Measurements from ENCODE around the gene SCUBE2. TPM values are rescaled to one million over a fixed set of nuclear protein-coding genes. Genes with fewer than 3 reads are reported as not detected.

Gene SCUBE2
- total and polyA plus RNA-seq, 8 donors: 1.7 to 37.1 (median 21.8) TPM

DNA sequence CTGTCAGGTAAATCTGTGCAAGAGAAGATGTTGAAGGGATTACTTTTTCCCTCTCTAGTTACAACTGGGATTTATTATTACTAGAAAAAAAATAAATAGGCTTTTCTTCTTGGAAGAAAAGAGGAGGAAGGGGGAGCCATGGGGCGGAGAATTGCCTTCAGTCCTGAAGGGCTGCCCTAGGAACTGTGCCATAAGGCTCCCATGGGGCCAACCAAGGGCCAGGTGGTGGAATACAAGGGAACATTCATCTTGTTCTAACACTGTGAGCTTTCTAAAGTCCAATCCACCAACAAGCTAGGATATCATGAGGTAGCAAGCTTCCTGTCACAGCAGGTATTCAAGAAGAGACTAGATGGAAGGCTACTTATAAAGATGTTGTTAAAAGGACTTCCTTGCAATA, 62.8 kb downstream of the SCUBE2 start:
- Histone ChIP-seq H3K4me1 (peaks cover 0 to 8% (median 3%) of the 10 kb centered on the region in 4 donors), H3K9me3 (no peaks in the 10 kb centered on the region), H3K4me3 (no peak overlapping the region), H3K27me3 (no peaks in the 10 kb centered on the region), H3K27ac (no peak overlapping the region), H3K36me3 (peaks cover 0 to 9% (median 0%) of the 10 kb centered on the region in 4 donors)
- WGBS, 5 donors: 72 to 90% (median 82%) methylated on average over 1 of the region's 1 CpG
- no peak for DNase-seq
- intact Hi-C loops (cut with DNase I; ENCODE audit: low total_unique reads): no loop called here
- TF ChIP-seq POLR2AphosphoS5 (IDR thresholded peaks at IDR 0.05) (no peak), EP300 (IDR thresholded peaks at IDR 0.05) (no peak)
- TF ChIP-seq, protein P1, sequence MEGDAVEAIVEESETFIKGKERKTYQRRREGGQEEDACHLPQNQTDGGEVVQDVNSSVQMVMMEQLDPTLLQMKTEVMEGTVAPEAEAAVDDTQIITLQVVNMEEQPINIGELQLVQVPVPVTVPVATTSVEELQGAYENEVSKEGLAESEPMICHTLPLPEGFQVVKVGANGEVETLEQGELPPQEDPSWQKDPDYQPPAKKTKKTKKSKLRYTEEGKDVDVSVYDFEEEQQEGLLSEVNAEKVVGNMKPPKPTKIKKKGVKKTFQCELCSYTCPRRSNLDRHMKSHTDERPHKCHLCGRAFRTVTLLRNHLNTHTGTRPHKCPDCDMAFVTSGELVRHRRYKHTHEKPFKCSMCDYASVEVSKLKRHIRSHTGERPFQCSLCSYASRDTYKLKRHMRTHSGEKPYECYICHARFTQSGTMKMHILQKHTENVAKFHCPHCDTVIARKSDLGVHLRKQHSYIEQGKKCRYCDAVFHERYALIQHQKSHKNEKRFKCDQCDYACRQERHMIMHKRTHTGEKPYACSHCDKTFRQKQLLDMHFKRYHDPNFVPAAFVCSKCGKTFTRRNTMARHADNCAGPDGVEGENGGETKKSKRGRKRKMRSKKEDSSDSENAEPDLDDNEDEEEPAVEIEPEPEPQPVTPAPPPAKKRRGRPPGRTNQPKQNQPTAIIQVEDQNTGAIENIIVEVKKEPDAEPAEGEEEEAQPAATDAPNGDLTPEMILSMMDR (IDR thresholded peaks at IDR 0.05): no peak

DNA sequence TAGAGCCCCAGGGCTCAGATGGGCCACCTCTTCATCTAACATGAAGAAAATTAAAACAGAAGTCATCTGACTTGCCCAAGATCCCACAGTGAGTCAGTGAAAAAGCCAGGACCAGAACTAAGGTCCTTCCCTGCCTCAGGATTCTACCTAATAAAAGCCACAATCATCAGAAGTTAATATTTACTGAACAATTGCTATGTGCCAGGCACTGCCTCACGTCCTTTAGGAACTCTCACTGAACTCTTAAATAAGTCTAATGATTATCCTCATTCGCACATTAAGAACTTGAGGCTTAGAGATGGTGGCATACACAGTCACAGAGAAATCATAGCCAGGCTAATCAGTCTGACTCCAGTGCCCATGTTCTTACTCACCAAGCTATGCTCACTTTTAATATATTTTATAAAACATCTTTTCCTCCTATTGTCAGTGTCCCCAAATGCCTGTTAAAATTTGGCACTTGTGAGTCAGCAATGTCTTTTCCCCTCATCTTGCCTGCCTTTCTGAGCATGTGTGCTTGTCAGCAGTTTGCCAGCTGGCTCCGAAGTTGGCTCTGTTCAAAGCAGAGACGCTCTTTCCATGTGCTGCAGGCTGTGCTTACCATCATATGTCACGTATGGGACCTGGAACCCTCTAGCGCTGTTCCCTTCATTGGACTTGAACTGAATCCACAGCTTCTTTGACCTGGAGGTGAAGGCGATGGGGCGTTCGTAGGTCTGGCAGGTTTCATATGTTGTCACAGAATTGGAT, 66.1 kb downstream of the SCUBE2 start:
- no peak for DNase-seq

DNA sequence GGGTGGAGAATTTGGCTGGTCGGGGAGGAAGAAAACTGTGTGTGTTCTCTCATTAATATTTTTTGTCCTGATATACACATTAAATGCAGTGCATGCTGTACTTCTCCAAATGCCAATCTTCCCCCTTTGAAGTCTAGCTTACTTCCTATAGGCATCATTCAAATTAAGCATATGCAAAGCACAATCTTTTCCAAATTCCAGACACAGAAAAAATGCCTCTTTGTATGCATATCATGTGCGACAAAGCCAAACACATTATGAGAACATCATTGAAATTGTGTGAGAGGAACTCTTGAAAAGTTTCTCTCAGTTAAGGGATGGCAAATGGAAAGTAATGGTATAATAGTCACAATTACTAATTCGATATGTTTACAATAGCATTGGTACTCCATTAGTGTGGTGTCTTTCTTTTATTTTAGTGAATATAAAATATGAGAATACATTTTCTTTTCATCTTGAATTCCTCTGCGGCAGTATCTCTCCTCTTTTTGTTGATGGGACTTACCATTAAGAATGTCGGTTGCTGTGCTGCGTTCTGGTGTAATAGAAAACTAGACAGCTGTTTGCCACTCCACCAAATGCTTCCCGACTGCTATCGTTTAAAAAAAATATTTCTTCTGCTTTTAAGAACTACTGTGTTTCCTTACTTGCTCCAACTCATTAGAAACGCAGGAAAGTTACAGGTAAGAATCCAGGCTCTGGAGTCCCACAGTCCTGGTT, 68.3 kb downstream of the SCUBE2 start:
- Histone ChIP-seq H3K4me3 (no peak overlapping the region), H3K27ac (no peak overlapping the region), H3K9me3 (no peaks in the 10 kb centered on the region), H3K27me3 (no peaks in the 10 kb centered on the region), H3K36me3 (no peaks in the 10 kb centered on the region), H3K4me1 (peaks cover 0 to 13% (median 4%) of the 10 kb centered on the region in 4 donors)
- TF ChIP-seq EP300 (IDR thresholded peaks at IDR 0.05): no peak
- no peak for TF ChIP-seq POLR2AphosphoS5 (IDR thresholded peaks at IDR 0.05)
- TF ChIP-seq, protein P1 (IDR thresholded peaks at IDR 0.05): no peak
- TF ChIP-seq POLR2A (IDR thresholded peaks at IDR 0.05): no peak
- intact Hi-C loops (cut with DNase I; ENCODE audit: low total_unique reads): no loop called here
- WGBS, 5 donors: 88 to 93% (median 92%) methylated on average over 9 of the region's 9 CpGs
- no peak for DNase-seq

More for the DNA sequence above, 66.1 kb downstream of the SCUBE2 start:
- Histone ChIP-seq H3K27ac (no peak overlapping the region), H3K27me3 (no peaks in the 10 kb centered on the region), H3K36me3 (no peaks in the 10 kb centered on the region), H3K4me1 (peaks cover 0 to 17% (median 7%) of the 10 kb centered on the region in 4 donors), H3K4me3 (no peak overlapping the region), H3K9me3 (no peaks in the 10 kb centered on the region)
- WGBS, 5 donors: 74 to 89% (median 82%) methylated on average over 9 of the region's 9 CpGs
- intact Hi-C loops (cut with DNase I; ENCODE audit: low total_unique reads): no loop called here
- TF ChIP-seq, protein P1 (IDR thresholded peaks at IDR 0.05): no peak
- TF ChIP-seq POLR2AphosphoS5 (IDR thresholded peaks at IDR 0.05) (no peak), POLR2A (IDR thresholded peaks at IDR 0.05) (no peak), EP300 (IDR thresholded peaks at IDR 0.05) (no peak)

DNA sequence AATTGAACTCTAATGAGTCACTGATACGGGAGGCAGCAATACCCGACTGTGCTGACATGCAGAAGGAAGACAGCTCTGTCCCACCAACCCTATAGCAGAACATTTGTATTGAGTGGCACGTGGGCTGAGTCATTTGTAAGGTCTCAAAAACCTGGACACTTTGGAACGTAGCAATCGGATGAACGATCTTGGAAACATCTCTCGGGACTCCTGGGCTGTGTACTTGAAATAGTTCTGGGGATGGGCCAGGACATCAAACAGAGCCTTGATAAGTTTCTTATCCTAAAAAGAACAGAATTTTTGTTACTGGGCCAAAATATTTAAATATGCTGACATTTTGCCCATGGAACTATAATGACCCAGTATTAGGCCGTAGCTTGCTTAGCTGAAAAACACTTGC, 70.5 kb downstream of the SCUBE2 start:
- no peaks in the 10 kb centered on the region for H3K27me3 ChIP-seq
- H3K9me3 ChIP-seq: no peaks in the 10 kb centered on the region
- 46 to 60% (median 51%) methylated on average over 8 of the region's 8 CpGs for WGBS, 5 donors
- H3K4me1 ChIP-seq: peaks cover 0 to 26% (median 15%) of the 10 kb centered on the region in 4 donors
- no peaks in the 10 kb centered on the region for H3K36me3 ChIP-seq
- intact Hi-C loops (cut with DNase I; ENCODE audit: low total_unique reads): no loop called here
- TF ChIP-seq POLR2AphosphoS5 (IDR thresholded peaks at IDR 0.05) (no peak), EP300 (IDR thresholded peaks at IDR 0.05) (no peak), POLR2A (IDR thresholded peaks at IDR 0.05) (no peak)
- TF ChIP-seq, protein P1 (IDR thresholded peaks at IDR 0.05): no peak
- no peak for DNase-seq
- no peak overlapping the region for H3K4me3 ChIP-seq
- no peak overlapping the region for H3K27ac ChIP-seq
